Gastrocnemius medialis (tissue), 4 donors: ENCODE results near the gene KCMF1.

Experiments
- CTCF ChIP-seq, 5 experiments: fragments of 450-650 bp in 3 of 5; fragments of 200-600 bp in 2 of 5; sonication (generic) in 2 of 5; IDR thresholded peaks in 4 of 5; conservative IDR thresholded peaks in 1 of 5; 1 replicate in 4 of 5; 2 replicates in 1 of 5; pipeline ENCODE4 v1.5.1; 2016 to 2019; ENCODE audit warnings: antibody characterized with exemption in 5 of 5, mild to moderate bottlenecking in 3 of 5, moderate library complexity in 3 of 5
- POLR2A ChIP-seq, 2 donors: fragments of 450-650 bp; IDR thresholded peaks; one replicate each; pipeline ENCODE4 v1.6.1; 2017; ENCODE audit warnings: antibody characterized with exemption in 2 of 2, mild to moderate bottlenecking in 2 of 2, moderate library complexity in 2 of 2

GRCh38 chr2:84957771-84958134, 13.2 kb upstream of the KCMF1 start:
- TF ChIP-seq POLR2A (IDR thresholded peaks at IDR 0.05): no peak
- no peak for TF ChIP-seq CTCF (IDR thresholded peaks at IDR 0.05 in 4 of 5, conservative IDR thresholded peaks at IDR 0.05 in 1 of 5)
